Calu3 (cell line): ENCODE measurements around the gene ARMC9. TPM values are rescaled to one million over a fixed set of nuclear protein-coding genes. Genes with fewer than 3 reads are reported as not detected.

Experiments used
- BruUV-seq: library from RNA; stranded (reverse); fragments of 400-500 nt; replicated peaks from 2 replicates; lab custom pipeline; 2021; lab: Mats Ljungman, UMichigan
- CTCF ChIA-PET: fragments of 300-600 bp; sonication (Branson Sonifier 250); formaldehyde crosslinking; loops from one replicate; lab custom pipeline; 2022; ENCODE audit warnings: antibody characterized with exemption; lab: Charles Lee
- DNase-seq: peaks from one replicate; pipeline ENCODE4 v3.0.0; 2022
- H3K27ac Mint-ChIP-seq: one replicate; pipeline ENCODE4 v1.8.0; 2022; ENCODE audit warnings: mixed read lengths; ENCODE audit not compliant: unreplicated experiment
- H3K27me3 Mint-ChIP-seq: one replicate; pipeline ENCODE4 v1.8.0; 2022; ENCODE audit warnings: mixed read lengths; ENCODE audit not compliant: unreplicated experiment
- H3K36me3 Mint-ChIP-seq: one replicate; pipeline ENCODE4 v1.8.0; 2022; ENCODE audit warnings: mild to moderate bottlenecking, moderate library complexity, mixed read lengths; ENCODE audit not compliant: insufficient read depth, unreplicated experiment
- H3K4me1 Mint-ChIP-seq: one replicate; pipeline ENCODE4 v1.8.0; 2022; ENCODE audit warnings: mild to moderate bottlenecking, low read depth, mixed read lengths; ENCODE audit not compliant: unreplicated experiment
- H3K4me3 Mint-ChIP-seq: one replicate; pipeline ENCODE4 v1.8.0; 2022; ENCODE audit warnings: mild to moderate bottlenecking, low read depth, moderate library complexity, mixed read lengths; ENCODE audit not compliant: unreplicated experiment
- H3K9me3 Mint-ChIP-seq: one replicate; pipeline ENCODE4 v1.8.0; 2022; ENCODE audit warnings: low read depth, mixed read lengths; ENCODE audit not compliant: unreplicated experiment
- intact Hi-C: fragments of 100-400 bp; cut with micrococcal nuclease; formaldehyde crosslinking; loops from one replicate; pipeline ENCODE4 v1.10.0; 2022; ENCODE audit not compliant: unreplicated experiment
- total RNA-seq: library from RNA; stranded (reverse); gene quantifications from 2 replicates; pipeline ENCODE4 v1.2.3, GENCODE V29; 2022
- TF ChIP-seq, protein P1 (sequence below): fragments of 200-600 bp; IDR thresholded peaks from one replicate; pipeline ENCODE4 v1.8.0; 2022; ENCODE audit warnings: antibody characterized with exemption; ENCODE audit not compliant: unreplicated experiment

Gene ARMC9
- total RNA-seq, 1 experiment from 2014 or later: 13.6 TPM

DNA sequence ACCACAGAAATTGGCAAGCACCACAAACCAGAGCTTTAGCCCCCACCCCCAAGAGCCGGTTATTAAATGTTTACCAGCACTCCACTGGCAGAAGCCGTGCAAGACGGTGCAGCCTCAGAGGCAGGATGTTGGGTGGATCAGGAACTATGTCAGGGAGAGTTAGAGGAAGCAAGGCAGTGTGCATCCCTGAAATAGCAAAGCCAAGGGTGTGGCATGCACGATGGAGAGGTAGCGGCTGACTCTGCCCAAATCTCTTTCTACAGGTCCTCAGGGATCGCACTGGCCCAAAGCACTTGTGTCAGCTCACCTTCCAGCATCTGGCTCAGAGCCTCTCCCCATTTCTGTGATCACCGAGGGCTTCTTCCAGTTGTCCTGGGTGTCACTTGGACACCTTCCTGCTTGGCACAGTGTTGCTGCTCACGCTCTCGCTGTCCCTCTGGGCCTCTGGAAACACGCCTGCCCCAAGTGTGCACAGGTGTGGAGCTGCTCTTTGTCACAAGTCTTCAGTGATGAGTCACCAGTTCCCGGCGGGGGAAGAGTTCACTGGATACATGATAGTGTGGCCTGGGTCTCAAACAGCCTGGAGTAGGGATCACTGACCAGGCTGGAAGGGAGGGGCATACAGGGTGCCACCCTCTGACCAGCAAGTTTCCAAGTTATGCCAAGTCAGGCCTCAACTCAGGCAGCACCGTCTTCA, 179.7 kb downstream of the ARMC9 start:
- Mint-ChIP-seq H3K36me3 (peaks cover 5% of the 10 kb centered on the region), H3K27ac (peak overlapping the region; percentile 11), H3K4me3 (no peak overlapping the region), H3K27me3 (peaks cover 15% of the 10 kb centered on the region), H3K9me3 (no peaks in the 10 kb centered on the region), H3K4me1 (peaks cover 12% of the 10 kb centered on the region)
- TF ChIP-seq, protein P1, sequence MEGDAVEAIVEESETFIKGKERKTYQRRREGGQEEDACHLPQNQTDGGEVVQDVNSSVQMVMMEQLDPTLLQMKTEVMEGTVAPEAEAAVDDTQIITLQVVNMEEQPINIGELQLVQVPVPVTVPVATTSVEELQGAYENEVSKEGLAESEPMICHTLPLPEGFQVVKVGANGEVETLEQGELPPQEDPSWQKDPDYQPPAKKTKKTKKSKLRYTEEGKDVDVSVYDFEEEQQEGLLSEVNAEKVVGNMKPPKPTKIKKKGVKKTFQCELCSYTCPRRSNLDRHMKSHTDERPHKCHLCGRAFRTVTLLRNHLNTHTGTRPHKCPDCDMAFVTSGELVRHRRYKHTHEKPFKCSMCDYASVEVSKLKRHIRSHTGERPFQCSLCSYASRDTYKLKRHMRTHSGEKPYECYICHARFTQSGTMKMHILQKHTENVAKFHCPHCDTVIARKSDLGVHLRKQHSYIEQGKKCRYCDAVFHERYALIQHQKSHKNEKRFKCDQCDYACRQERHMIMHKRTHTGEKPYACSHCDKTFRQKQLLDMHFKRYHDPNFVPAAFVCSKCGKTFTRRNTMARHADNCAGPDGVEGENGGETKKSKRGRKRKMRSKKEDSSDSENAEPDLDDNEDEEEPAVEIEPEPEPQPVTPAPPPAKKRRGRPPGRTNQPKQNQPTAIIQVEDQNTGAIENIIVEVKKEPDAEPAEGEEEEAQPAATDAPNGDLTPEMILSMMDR: no peak
- CTCF ChIA-PET: interaction anchor here (1.2 kb wide), 1 partner anchor 9 kb away, joined by 7 read pairs; no protein-coding TSS in a partner anchor
- peak; percentile 47 for DNase-seq
- intact Hi-C loops: no loop called here
- BruUV-seq: no TSS peak

DNA sequence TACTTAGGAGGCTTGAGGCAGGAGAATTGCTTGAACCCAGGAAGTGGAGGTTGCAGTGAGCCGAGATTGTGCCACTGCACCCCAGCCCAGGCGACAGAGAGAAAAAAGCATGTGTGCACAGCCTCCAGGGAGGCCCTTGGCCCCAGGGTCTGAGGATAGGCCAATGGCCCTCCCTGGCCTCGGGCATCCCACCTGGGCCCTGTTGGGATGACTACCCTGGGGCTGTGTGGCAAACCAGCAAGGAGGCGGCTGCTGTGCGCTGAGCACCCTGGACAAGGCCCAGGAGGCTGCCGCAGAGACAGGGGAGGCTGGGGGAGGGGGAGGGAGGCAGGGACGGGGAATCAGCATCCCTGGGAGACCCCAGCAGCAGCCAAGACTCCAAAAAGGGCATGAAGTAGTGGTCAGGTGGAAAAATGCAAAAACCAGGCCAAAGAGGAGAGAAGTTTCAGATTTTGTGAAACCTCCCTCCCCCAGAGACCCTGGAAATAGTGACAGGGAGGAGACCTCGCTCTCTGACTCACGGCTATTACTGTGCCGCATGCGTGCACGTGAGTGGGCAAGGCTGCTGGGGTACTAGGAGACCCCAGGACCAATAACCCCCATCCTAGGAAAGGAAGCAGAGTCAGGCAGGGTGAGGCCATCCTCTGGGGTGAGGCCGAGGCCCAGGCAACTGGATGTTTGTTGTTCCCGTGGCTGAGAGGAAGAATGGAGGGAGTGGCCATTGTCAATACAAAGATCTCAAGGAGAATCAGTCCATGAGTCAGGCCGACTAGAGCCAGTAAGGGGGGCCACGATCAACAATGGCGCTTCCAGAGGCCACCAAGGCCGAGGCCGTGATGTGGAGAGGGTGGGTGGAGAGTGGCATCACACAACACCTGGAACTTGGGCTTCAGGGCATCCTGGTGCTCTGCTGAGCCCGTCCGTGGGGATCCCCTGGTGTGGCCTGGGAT, 181.1 kb downstream of the ARMC9 start:
- no TSS peak for BruUV-seq
- Mint-ChIP-seq H3K9me3 (no peaks in the 10 kb centered on the region), H3K27me3 (peaks cover 15% of the 10 kb centered on the region), H3K4me1 (peaks cover 12% of the 10 kb centered on the region), H3K27ac (no peak overlapping the region), H3K4me3 (no peak overlapping the region), H3K36me3 (peaks cover 9% of the 10 kb centered on the region)
- no peak for DNase-seq
- CTCF ChIA-PET: no interaction called here
- TF ChIP-seq, protein P1: no peak
- intact Hi-C loops: no loop called here

GRCh38 chr2:231380307-231380706, 181.9 kb downstream of the ARMC9 start:
- H3K4me3 Mint-ChIP-seq: no peak overlapping the region
- H3K36me3 Mint-ChIP-seq: peaks cover 9% of the 10 kb centered on the region
- DNase-seq: no peak
- CTCF ChIA-PET: no interaction called here
- BruUV-seq: no TSS peak
- intact Hi-C loops: no loop called here
- peaks cover 4% of the 10 kb centered on the region for H3K9me3 Mint-ChIP-seq
- TF ChIP-seq, protein P1: no peak
- peaks cover 12% of the 10 kb centered on the region for H3K4me1 Mint-ChIP-seq
- no peak overlapping the region for H3K27ac Mint-ChIP-seq
- peaks cover 15% of the 10 kb centered on the region for H3K27me3 Mint-ChIP-seq

- H3K36me3 Mint-ChIP-seq: peaks cover 9% of the 10 kb centered on the region
- BruUV-seq: no TSS peak
- peaks cover 15% of the 10 kb centered on the region for H3K27me3 Mint-ChIP-seq
- TF ChIP-seq, protein P1: no peak
- H3K4me3 Mint-ChIP-seq: no peak overlapping the region
- CTCF ChIA-PET: no interaction called here
- no peak for DNase-seq
- H3K4me1 Mint-ChIP-seq: peaks cover 12% of the 10 kb centered on the region
- intact Hi-C loops: no loop called here
- no peak overlapping the region for H3K27ac Mint-ChIP-seq
- H3K9me3 Mint-ChIP-seq: peaks cover 5% of the 10 kb centered on the region
Measured at GRCh38 chr2:231380991-231381847, 182.8 kb downstream of the ARMC9 start.
